ACHN (cell line): ENCODE measurements around the gene VWA5A.

Source experiments
- DNase-seq: peaks from one replicate; pipeline ENCODE4 v3.0.0-alpha.2; 2015
- in situ Hi-C: cut with HindIII; loops from 2 replicates; pipeline ENCODE4 v1.10.0; 2017; ENCODE audit warnings: low sequenced_read_pairs, low pct_ligation_motif_present, low pct_unique_long_range_greater_than_20kb

VWA5A gene

GRCh38 chr11:124194293-124195188, 79.3 kb downstream of the VWA5A start:
- DNase-seq = no peak
- in situ Hi-C loops = no loop called here

- in situ Hi-C loops = no loop called here
- peak; percentile 55 for DNase-seq
Observed at GRCh38 chr11:124195189-124195734, 80.0 kb downstream of the VWA5A start.
